ENCODE measurements around the gene PHACTR3. TPM values are rescaled to one million over a fixed set of nuclear protein-coding genes. Genes with fewer than 3 reads are reported as not detected.

The PHACTR3 gene
- total RNA-seq, 2 donors from 2014 or later: 0.13 TPM; not detected in 1

- Histone ChIP-seq H3K4me3 (ENCODE audit: low read length) (no peak overlapping the region), H3K27ac (ENCODE audit: low read depth, low read length) (no peak overlapping the region), H3K9me3 (ENCODE audit: control insufficient read depth, low read length) (peaks cover 7% of the 10 kb centered on the region), H3K9ac (ENCODE audit: extremely low read depth, low read length, poor library complexity, severe bottlenecking) (no peak overlapping the region), H3K4me1 (ENCODE audit: control insufficient read depth, insufficient read depth, low read length) (no peaks in the 10 kb centered on the region), H3K27me3 (ENCODE audit: control insufficient read depth, insufficient read depth, low read length, poor library complexity, severe bottlenecking) (no peaks in the 10 kb centered on the region), H3K36me3 (ENCODE audit: control insufficient read depth, insufficient read depth, low read length) (no peaks in the 10 kb centered on the region)
- Mint-ChIP-seq H3K27ac (no peak overlapping the region), H3K36me3 (ENCODE audit: low read depth) (no peaks in the 10 kb centered on the region), H3K27me3 (ENCODE audit: insufficient read depth) (peaks cover 8% of the 10 kb centered on the region), H3K9me3 (no peaks in the 10 kb centered on the region), H3K4me3 (no peak overlapping the region), H3K4me1 (peaks cover 4% of the 10 kb centered on the region)
- 87 to 90% methylated on average over 11 to 14 of the region's 14 CpGs for WGBS, 2 experiments (ENCODE audit: insufficient coverage in 1 of 2, insufficient read length in 1 of 2)
- peak; percentile 19 for DNase-seq
- no peak for TF ChIP-seq CTCF (conservative IDR thresholded peaks at IDR 0.05)
Measured at GRCh38 chr20:59817846-59818615, 213.7 kb downstream of the PHACTR3 start.

- H3K27me3 ChIP-seq (ENCODE audit: control insufficient read depth, insufficient read depth, low read length, poor library complexity, severe bottlenecking): no peaks in the 10 kb centered on the region
- WGBS, 2 experiments (ENCODE audit: insufficient coverage in 1 of 2, insufficient read length in 1 of 2): 87 to 91% methylated on average over 8 to 10 of the region's 10 CpGs
Measured at GRCh38 chr20:59818911-59819310, 214.6 kb downstream of the PHACTR3 start.

GRCh38 chr20:59819496-59820203, 215.3 kb downstream of the PHACTR3 start:
- Mint-ChIP-seq H3K27ac (no peak overlapping the region), H3K4me1 (peaks cover 4% of the 10 kb centered on the region), H3K9me3 (no peaks in the 10 kb centered on the region), H3K27me3 (ENCODE audit: insufficient read depth) (peaks cover 12% of the 10 kb centered on the region), H3K4me3 (no peak overlapping the region), H3K36me3 (ENCODE audit: low read depth) (no peaks in the 10 kb centered on the region)
- no peaks in the 10 kb centered on the region for H3K4me1 ChIP-seq (ENCODE audit: control insufficient read depth, insufficient read depth, low read length)
- H3K36me3 ChIP-seq (ENCODE audit: control insufficient read depth, insufficient read depth, low read length): no peaks in the 10 kb centered on the region
- 90 to 95% methylated on average over 15 to 20 of the region's 20 CpGs for WGBS, 2 experiments (ENCODE audit: insufficient coverage in 1 of 2, insufficient read length in 1 of 2)
- no peak overlapping the region for H3K27ac ChIP-seq (ENCODE audit: low read depth, low read length)
- no peak overlapping the region for H3K4me3 ChIP-seq (ENCODE audit: low read length)
- no peaks in the 10 kb centered on the region for H3K27me3 ChIP-seq (ENCODE audit: control insufficient read depth, insufficient read depth, low read length, poor library complexity, severe bottlenecking)
- peak; percentile 25 for TF ChIP-seq CTCF (conservative IDR thresholded peaks at IDR 0.05)
- no peak overlapping the region for H3K9ac ChIP-seq (ENCODE audit: extremely low read depth, low read length, poor library complexity, severe bottlenecking)
- peak; percentile 40 for DNase-seq
- peaks cover 7% of the 10 kb centered on the region for H3K9me3 ChIP-seq (ENCODE audit: control insufficient read depth, low read length)

More at GRCh38 chr20:59818911-59819310, 214.6 kb downstream of the PHACTR3 start:
- H3K36me3 Mint-ChIP-seq (ENCODE audit: low read depth): no peaks in the 10 kb centered on the region
- Histone ChIP-seq H3K36me3 (ENCODE audit: control insufficient read depth, insufficient read depth, low read length) (no peaks in the 10 kb centered on the region), H3K4me3 (ENCODE audit: low read length) (no peak overlapping the region), H3K9me3 (ENCODE audit: control insufficient read depth, low read length) (peaks cover 7% of the 10 kb centered on the region), H3K4me1 (ENCODE audit: control insufficient read depth, insufficient read depth, low read length) (no peaks in the 10 kb centered on the region), H3K27ac (ENCODE audit: low read depth, low read length) (no peak overlapping the region), H3K9ac (ENCODE audit: extremely low read depth, low read length, poor library complexity, severe bottlenecking) (no peak overlapping the region)
- H3K27me3 Mint-ChIP-seq (ENCODE audit: insufficient read depth): peaks cover 12% of the 10 kb centered on the region
- peaks cover 4% of the 10 kb centered on the region for H3K4me1 Mint-ChIP-seq
- peak; percentile 20 for DNase-seq
- no peak overlapping the region for H3K4me3 Mint-ChIP-seq
- H3K9me3 Mint-ChIP-seq: no peaks in the 10 kb centered on the region
- H3K27ac Mint-ChIP-seq: no peak overlapping the region
- TF ChIP-seq CTCF (conservative IDR thresholded peaks at IDR 0.05): no peak
